ENCODE measurements around the gene GDF2.

GDF2 gene

GRCh38 chr10:47334466-47335295 lies 12.4 kb downstream of the GDF2 start:
- H3K4me3 ChIP-seq (replicated peaks; ENCODE audit: low read depth, low read length), result no peak overlapping the region
- TF ChIP-seq CTCF (IDR thresholded peaks at IDR 0.05; ENCODE audit: low read length, missing control alignments), result no peak
- no peak for DNase-seq (ENCODE audit: low read depth)

GRCh38 chr10:47335906-47336305 lies 13.7 kb downstream of the GDF2 start:
- TF ChIP-seq CTCF (IDR thresholded peaks at IDR 0.05; ENCODE audit: low read length, missing control alignments), result no peak
- H3K4me3 ChIP-seq (replicated peaks; ENCODE audit: low read depth, low read length), result no peak overlapping the region
- no peak for DNase-seq (ENCODE audit: low read depth)

- no peak for DNase-seq (ENCODE audit: low read depth)
- TF ChIP-seq CTCF (IDR thresholded peaks at IDR 0.05; ENCODE audit: low read length, missing control alignments), result no peak
- no peak overlapping the region for H3K4me3 ChIP-seq (replicated peaks; ENCODE audit: low read depth, low read length)
Measured at GRCh38 chr10:47336387-47337134, 14.3 kb downstream of the GDF2 start.

- DNase-seq (ENCODE audit: low read depth), result no peak
- TF ChIP-seq CTCF (IDR thresholded peaks at IDR 0.05; ENCODE audit: low read length, missing control alignments), result no peak
Measured at GRCh38 chr10:47337310-47337709, 15.1 kb downstream of the GDF2 start.

GRCh38 chr10:47339186-47339735 lies 17.0 kb downstream of the GDF2 start:
- TF ChIP-seq CTCF (IDR thresholded peaks at IDR 0.05; ENCODE audit: low read length, missing control alignments), result no peak
- no peak overlapping the region for H3K4me3 ChIP-seq (replicated peaks; ENCODE audit: low read depth, low read length)
- no peak for DNase-seq (ENCODE audit: low read depth)

More at GRCh38 chr10:47337310-47337709, 15.1 kb downstream of the GDF2 start:
- no peak overlapping the region for H3K4me3 ChIP-seq (replicated peaks; ENCODE audit: low read depth, low read length)

- DNase-seq (ENCODE audit: low read depth), result no peak
- no peak for TF ChIP-seq CTCF (IDR thresholded peaks at IDR 0.05; ENCODE audit: low read length, missing control alignments)
- H3K4me3 ChIP-seq (replicated peaks; ENCODE audit: low read depth, low read length), result no peak overlapping the region
Measured at GRCh38 chr10:47339759-47340607, 17.7 kb downstream of the GDF2 start.
